ENCODE results near the gene ELAC2. TPM values are rescaled to one million over a fixed set of nuclear protein-coding genes. Genes with fewer than 3 reads are reported as not detected.

The ELAC2 gene
- polyA plus RNA-seq, 1 donor from 2014 or later: 34.6 TPM

- Histone ChIP-seq H3K4me2 (ENCODE audit: low read length) (no peak overlapping the region), H3K27me3 (ENCODE audit: insufficient read depth, low read depth, low read length) (no peaks in the 10 kb centered on the region), H3K4me3 (ENCODE audit: low read length) (no peak overlapping the region), H3K27ac (ENCODE audit: low read length) (no peak overlapping the region), H3K79me2 (replicated peaks; ENCODE audit: insufficient read depth, low read length) (no peaks in the 10 kb centered on the region), H2AFZ (ENCODE audit: low read depth, low read length) (no peak overlapping the region), H3K9me3 (ENCODE audit: low read length) (no peaks in the 10 kb centered on the region), H3F3A (ENCODE audit: insufficient read depth, low read length, poor library complexity, severe bottlenecking) (no peaks in the 10 kb centered on the region), H3K36me3 (ENCODE audit: insufficient read depth, low read length) (no peaks in the 10 kb centered on the region), H3K9ac (ENCODE audit: low read length) (no peak overlapping the region), H3K9me2 (ENCODE audit: insufficient read depth, low read length) (no peaks in the 10 kb centered on the region), H4K20me1 (ENCODE audit: insufficient read depth) (no peaks in the 10 kb centered on the region)
- TF ChIP-seq MXI1 (conservative IDR thresholded peaks at IDR 0.05; ENCODE audit: poor library complexity, severe bottlenecking): no peak
- TF ChIP-seq REST (IDR thresholded peaks at IDR 0.05; ENCODE audit: borderline replicate concordance): no peak
- no peak for TF ChIP-seq POLR2AphosphoS5 (IDR thresholded peaks at IDR 0.05)
- TF ChIP-seq TAF1 (IDR thresholded peaks at IDR 0.05; ENCODE audit: low read depth): no peak
- TF ChIP-seq EP300 (conservative IDR thresholded peaks at IDR 0.05; ENCODE audit: poor library complexity, severe bottlenecking): no peak
- TF ChIP-seq RAD21 (conservative IDR thresholded peaks at IDR 0.05): no peak
- no peak for TF ChIP-seq EZH2 (IDR thresholded peaks at IDR 0.05; ENCODE audit: borderline replicate concordance, insufficient read depth, low read length, poor library complexity, severe bottlenecking)
- TF ChIP-seq SMC3 (conservative IDR thresholded peaks at IDR 0.05; ENCODE audit: poor library complexity): no peak
- no peak for TF ChIP-seq CTCF (IDR thresholded peaks at IDR 0.05; ENCODE audit: poor library complexity, severe bottlenecking)
Observed at GRCh38 chr17:12977008-12977751, 40.6 kb downstream of the ELAC2 start.

- H3F3A ChIP-seq (ENCODE audit: insufficient read depth, low read length, poor library complexity, severe bottlenecking): no peaks in the 10 kb centered on the region
- no peak for TF ChIP-seq SMC3 (conservative IDR thresholded peaks at IDR 0.05; ENCODE audit: poor library complexity)
- TF ChIP-seq CTCF (IDR thresholded peaks at IDR 0.05; ENCODE audit: poor library complexity, severe bottlenecking): no peak
- TF ChIP-seq MXI1 (conservative IDR thresholded peaks at IDR 0.05; ENCODE audit: poor library complexity, severe bottlenecking): no peak
- TF ChIP-seq POLR2AphosphoS5 (IDR thresholded peaks at IDR 0.05): no peak
- no peak for TF ChIP-seq EZH2 (IDR thresholded peaks at IDR 0.05; ENCODE audit: borderline replicate concordance, insufficient read depth, low read length, poor library complexity, severe bottlenecking)
- TF ChIP-seq RAD21 (conservative IDR thresholded peaks at IDR 0.05): no peak
- TF ChIP-seq TAF1 (IDR thresholded peaks at IDR 0.05; ENCODE audit: low read depth): no peak
- TF ChIP-seq EP300 (conservative IDR thresholded peaks at IDR 0.05; ENCODE audit: poor library complexity, severe bottlenecking): no peak
- TF ChIP-seq REST (IDR thresholded peaks at IDR 0.05; ENCODE audit: borderline replicate concordance): no peak
- H3K4me2 ChIP-seq (ENCODE audit: low read length): no peak overlapping the region
- no peaks in the 10 kb centered on the region for H4K20me1 ChIP-seq (ENCODE audit: insufficient read depth)
- H3K27ac ChIP-seq (ENCODE audit: low read length): no peak overlapping the region
- no peak overlapping the region for H3K4me3 ChIP-seq (ENCODE audit: low read length)
- no peaks in the 10 kb centered on the region for H3K27me3 ChIP-seq (ENCODE audit: insufficient read depth, low read depth, low read length)
- H3K9me3 ChIP-seq (ENCODE audit: low read length): no peaks in the 10 kb centered on the region
- H3K9me2 ChIP-seq (ENCODE audit: insufficient read depth, low read length): no peaks in the 10 kb centered on the region
- no peak overlapping the region for H2AFZ ChIP-seq (ENCODE audit: low read depth, low read length)
- H3K79me2 ChIP-seq (replicated peaks; ENCODE audit: insufficient read depth, low read length): no peaks in the 10 kb centered on the region
- H3K36me3 ChIP-seq (ENCODE audit: insufficient read depth, low read length): no peaks in the 10 kb centered on the region
- H3K9ac ChIP-seq (ENCODE audit: low read length): no peak overlapping the region
Observed at GRCh38 chr17:12974005-12974531, 43.8 kb downstream of the ELAC2 start.
